Endothelial cell of umbilical vein (primary cell): Measurements from ENCODE around the gene GRB14. TPM values are rescaled to one million over a fixed set of nuclear protein-coding genes. Genes with fewer than 3 reads are reported as not detected.

Experiments used
- BruUV-seq: library from RNA; stranded (reverse); fragments of 400-500 nt; replicated peaks from 2 replicates; lab custom pipeline; 2021; lab: Mats Ljungman, UMichigan
- CTCF ChIA-PET: fragments of 300-600, 350-600 bp; sonication (Branson Sonifier 250); formaldehyde crosslinking; loops from one replicate; lab custom pipeline; 2021; ENCODE audit warnings: antibody characterized with exemption, inconsistent platforms; lab: Charles Lee
- POLR2A ChIA-PET: fragments of 300-600, 350-600 bp; sonication (Branson Sonifier 250); formaldehyde crosslinking; loops from one replicate; lab custom pipeline; 2021; ENCODE audit warnings: antibody characterized with exemption, inconsistent platforms; lab: Charles Lee
- DNase-seq: peaks from one replicate; pipeline ENCODE4 v3.0.0-alpha.2; 2011; ENCODE audit warnings: low read depth, low spot score
- FAIRE-seq: peaks from 2 replicates; lab custom pipeline; 2011; peaks lifted over from hg19 to GRCh38; lab: Jason Lieb, UNC
- H2AFZ ChIP-seq: 2 replicates; pipeline ENCODE4 v1.6.0; 2012; ENCODE audit warnings: low read depth, low read length, control low read depth, inconsistent platforms
- H3K27ac ChIP-seq: 2 replicates; pipeline ENCODE4 v1.5.1; 2011; ENCODE audit warnings: low read depth, mild to moderate bottlenecking, control low read depth, low read length, moderate library complexity; ENCODE audit not compliant: insufficient read depth
- H3K27me3 ChIP-seq, 2 experiments: 2 replicates each; pipeline versions ENCODE4 v1.6.0 to v1.6.1; 2011; ENCODE audit warnings: low read length in 2 of 2, mixed read lengths in 1 of 2; ENCODE audit not compliant: control insufficient read depth in 2 of 2, insufficient read depth in 2 of 2
- H3K36me3 ChIP-seq, 2 experiments: 2 replicates in 1 of 2; 3 replicates in 1 of 2; pipeline ENCODE4 v1.5.1; 2011; ENCODE audit warnings: low read length in 2 of 2, mild to moderate bottlenecking in 1 of 2, moderate library complexity in 1 of 2; ENCODE audit not compliant: control insufficient read depth in 2 of 2, insufficient read depth in 2 of 2; ENCODE audit errors: extremely low read depth in 1 of 2
- H3K4me1 ChIP-seq: 3 replicates; pipeline ENCODE4 v1.5.1; 2011; ENCODE audit warnings: mild to moderate bottlenecking, low read length; ENCODE audit not compliant: control insufficient read depth, insufficient read depth; ENCODE audit errors: extremely low read depth
- H3K4me2 ChIP-seq: 2 replicates; pipeline ENCODE4 v1.6.1; 2011; ENCODE audit warnings: low read length, control low read depth, mixed read lengths; ENCODE audit not compliant: insufficient read depth
- H3K4me3 ChIP-seq, 3 experiments: fragments of 200-600 bp in 1 of 3; sonication (generic), shearing (Covaris generic) in 1 of 3; replicated peaks in 1 of 3; 2 replicates each; pipeline ENCODE4 v1.5.1; 2011 to 2016; ENCODE audit warnings: control low read depth in 3 of 3, low read length in 3 of 3, mild to moderate bottlenecking in 2 of 3, inconsistent platforms in 1 of 3, low read depth in 1 of 3, moderate library complexity in 1 of 3; ENCODE audit not compliant: insufficient read depth in 1 of 3
- H3K79me2 ChIP-seq: 2 replicates; pipeline ENCODE4 v1.6.0; 2012; ENCODE audit warnings: low read length, inconsistent platforms; ENCODE audit not compliant: control insufficient read depth, insufficient read depth
- H3K9ac ChIP-seq: replicated peaks from 2 replicates; pipeline ENCODE3; 2011; ENCODE audit warnings: low read length, control low read depth; ENCODE audit not compliant: insufficient read depth; ENCODE audit errors: extremely low read depth
- H3K9me1 ChIP-seq: replicated peaks from 3 replicates; pipeline ENCODE4 v1.6.0; 2011; ENCODE audit warnings: mild to moderate bottlenecking, low read length; ENCODE audit not compliant: control insufficient read depth, insufficient read depth; ENCODE audit errors: extremely low read depth
- H3K9me3 ChIP-seq: replicated peaks from 2 replicates; pipeline ENCODE4 v1.5.1; 2012; ENCODE audit warnings: low read length, inconsistent platforms; ENCODE audit not compliant: control insufficient read depth, insufficient read depth
- H4K20me1 ChIP-seq: replicated peaks from 2 replicates; pipeline ENCODE3; 2011; ENCODE audit warnings: mild to moderate bottlenecking, low read length; ENCODE audit not compliant: control insufficient read depth, insufficient read depth; ENCODE audit errors: extremely low read depth
- CTCF ChIP-seq, 2 donors: IDR thresholded peaks; 1 replicate in 1 of 2; 2 replicates in 1 of 2; pipeline ENCODE4 v1.5.1; 2011; ENCODE audit warnings: low read length in 2 of 2, mild to moderate bottlenecking in 2 of 2, moderate library complexity in 2 of 2, control low read depth in 1 of 2, inconsistent platforms in 1 of 2, low read depth in 1 of 2; ENCODE audit not compliant: insufficient read depth in 1 of 2; ENCODE audit errors: extremely low read depth in 1 of 2
- EZH2 ChIP-seq: IDR thresholded peaks from 2 replicates; pipeline ENCODE4 v1.6.1; 2012; ENCODE audit warnings: borderline replicate concordance, low read depth, mild to moderate bottlenecking, moderate library complexity, low read length, inconsistent platforms; ENCODE audit not compliant: severe bottlenecking
- GATA2 ChIP-seq: IDR thresholded peaks from 2 replicates; pipeline ENCODE4 v1.7.0; 2011; ENCODE audit warnings: low read depth, mild to moderate bottlenecking, moderate library complexity, mixed read lengths, low read length; ENCODE audit not compliant: insufficient read length, insufficient read depth
- JUN ChIP-seq: IDR thresholded peaks from 2 replicates; pipeline ENCODE4 v1.6.1; 2011; ENCODE audit warnings: borderline replicate concordance, low read depth; ENCODE audit not compliant: insufficient read length, insufficient read depth
- POLR2A ChIP-seq: IDR thresholded peaks from 2 replicates; pipeline ENCODE4 v1.6.1; 2012; ENCODE audit warnings: low read depth, mild to moderate bottlenecking, control low read depth, low read length
- dilution Hi-C: fragments of 300-500 bp; cut with MboI; formaldehyde crosslinking; loops from one replicate; pipeline ENCODE4 v1.15.0; 2019; ENCODE audit warnings: low sequenced_read_pairs; ENCODE audit not compliant: extremely low pct_ligation_motif_present
- intact Hi-C: fragments of 100-400 bp; cut with micrococcal nuclease; formaldehyde crosslinking; loops from one replicate; pipeline ENCODE4 v1.10.0; 2022
- polyA plus RNA-seq, 4 experiments: library from polyadenylated mRNA; depleted of rRNA in 3 of 4; stranded (reverse) in 3 of 4; unstranded in 1 of 4; fragments of >200 nt; gene quantifications; 2 replicates each; pipeline versions ENCODE4 v1.2.1 to v1.2.3, GENCODE V29; 2011 to 2012; ENCODE audit warnings: missing spikeins in 1 of 4
- total RNA-seq: library from RNA; stranded (reverse); gene quantifications from 2 replicates; pipeline ENCODE4 v1.2.3, GENCODE V29; 2021

The GRB14 gene
- total and polyA plus RNA-seq, 2 donors (not counting 3 experiments of a cell fraction or from before 2014, with no cell fraction given): 3.0 to 10.3 TPM

GRCh38 chr2:164450278-164450677 lies 171.0 kb downstream of the GRB14 start:
- no TSS peak for BruUV-seq
- H3K9me1 ChIP-seq: no peaks in the 10 kb centered on the region
- intact Hi-C loops (no loop called here), dilution Hi-C loops (no loop called here)
- H3K27me3 ChIP-seq: peaks cover 0 to 4% of the 10 kb centered on the region in 2 experiments
- H2AFZ ChIP-seq: no peak overlapping the region
- no peak for TF ChIP-seq GATA2
- no peak for TF ChIP-seq EZH2
- TF ChIP-seq JUN: no peak
- TF ChIP-seq CTCF (IDR thresholded peaks at IDR 0.05; ENCODE audit: extremely low read depth in 1 of 2, insufficient read depth in 1 of 2, low read depth in 1 of 2, low read length in 2 of 2): no peak
- H3K4me2 ChIP-seq: no peak overlapping the region
- H3K9me3 ChIP-seq: no peaks in the 10 kb centered on the region
- ChIA-PET POLR2A (no interaction called here), CTCF (interaction anchor here (1.2 kb wide), 1 partner anchor 1268 kb away, joined by 3 read pairs; no protein-coding TSS in a partner anchor)
- H3K4me1 ChIP-seq: no peaks in the 10 kb centered on the region
- no peak for FAIRE-seq
- no peak for DNase-seq
- no peak overlapping the region for H3K27ac ChIP-seq
- no peaks in the 10 kb centered on the region for H3K36me3 ChIP-seq
- H4K20me1 ChIP-seq: no peaks in the 10 kb centered on the region
- H3K4me3 ChIP-seq: no peak overlapping the region
- H3K79me2 ChIP-seq: no peaks in the 10 kb centered on the region
- H3K9ac ChIP-seq: no peak overlapping the region

- Histone ChIP-seq H3K4me2 (no peak overlapping the region), H3K4me3 (no peak overlapping the region), H3K36me3 (no peaks in the 10 kb centered on the region), H3K9me3 (no peaks in the 10 kb centered on the region), H2AFZ (no peak overlapping the region), H3K9ac (no peak overlapping the region), H3K9me1 (no peaks in the 10 kb centered on the region), H3K27me3 (peaks cover 0 to 4% of the 10 kb centered on the region in 2 experiments), H3K27ac (no peak overlapping the region), H4K20me1 (no peaks in the 10 kb centered on the region), H3K79me2 (no peaks in the 10 kb centered on the region), H3K4me1 (no peaks in the 10 kb centered on the region)
- DNase-seq (no peak), FAIRE-seq (no peak)
- ChIA-PET POLR2A (no interaction called here), CTCF (interaction anchor here (1.2 kb wide), 1 partner anchor 1267 kb away, joined by 3 read pairs; no protein-coding TSS in a partner anchor)
- no TSS peak for BruUV-seq
- TF ChIP-seq GATA2 (no peak), POLR2A (no peak)
- intact Hi-C loops: no loop called here
- dilution Hi-C loops: no loop called here
Measured at GRCh38 chr2:164449706-164450105, 171.6 kb downstream of the GRB14 start.
